GM23338 (cell line): ENCODE data around the gene MTPN. TPM values are rescaled to one million over a fixed set of nuclear protein-coding genes. Genes with fewer than 3 reads are reported as not detected.

Experiments
- CREB1 ChIP-seq: fragments of 250-450 bp; sonication (Bioruptor Pico); IDR thresholded peaks from 2 replicates; pipeline ENCODE4 v1.5.0; 2020; ENCODE audit warnings: low read depth, mild to moderate bottlenecking, moderate library complexity
- CTCF ChIP-seq, 2 experiments: fragments of 200-600 bp in 1 of 2; sonication (generic) in 1 of 2; conservative IDR thresholded peaks; 2 replicates each; pipeline versions ENCODE4 v1.5.1 to v1.6.1; 2016 to 2017; ENCODE audit warnings: antibody characterized with exemption in 2 of 2, low read depth in 2 of 2, mild to moderate bottlenecking in 2 of 2, moderate library complexity in 1 of 2
- ETS1 ChIP-seq: IDR thresholded peaks from 2 replicates; pipeline ENCODE4 v1.6.1; 2016; ENCODE audit warnings: antibody characterized with exemption
- EZH2phosphoT487 ChIP-seq: fragments of 200-600 bp; sonication (generic); IDR thresholded peaks from one replicate; pipeline ENCODE4 v1.8.1; 2018; ENCODE audit warnings: antibody characterized with exemption; ENCODE audit not compliant: unreplicated experiment
- JUNB ChIP-seq: IDR thresholded peaks from one replicate; pipeline ENCODE4 v1.6.1; 2016; ENCODE audit warnings: antibody characterized with exemption; ENCODE audit not compliant: unreplicated experiment
- NANOG ChIP-seq: IDR thresholded peaks from 2 replicates; pipeline ENCODE4 v1.6.1; 2016; ENCODE audit warnings: antibody characterized with exemption, borderline replicate concordance
- POLR2AphosphoS5 ChIP-seq: IDR thresholded peaks from 2 replicates; pipeline ENCODE4 v1.6.1; 2016; ENCODE audit warnings: antibody characterized with exemption, low read depth
- STAT1 ChIP-seq: IDR thresholded peaks from one replicate; pipeline ENCODE4 v1.6.1; 2016; ENCODE audit warnings: antibody characterized with exemption; ENCODE audit not compliant: unreplicated experiment
- ZNF114 ChIP-seq: fragments of 250-450 bp; sonication (Bioruptor Pico); IDR thresholded peaks from 2 replicates; pipeline ENCODE4 v1.5.0; 2020; ENCODE audit warnings: mild to moderate bottlenecking, moderate library complexity
- ZNF331 ChIP-seq: fragments of 250-450 bp; sonication (Bioruptor Pico); IDR thresholded peaks from 2 replicates; pipeline ENCODE4 v1.5.0; 2020; ENCODE audit warnings: low read depth, mild to moderate bottlenecking, moderate library complexity
- polyA plus RNA-seq: library from polyadenylated mRNA; unstranded; fragments of >200 nt; fragmentation: Nextera tagmentation; extraction: Ambion mirVana; gene quantifications from 2 replicates; pipeline ENCODE4 v1.2.1, GENCODE V29; 2016
- total RNA-seq: library from RNA; depleted of rRNA; stranded (reverse); fragments of >200 nt; shearing (Covaris generic); gene quantifications from 2 replicates; pipeline ENCODE4 v1.2.3, GENCODE V29; 2014
- TF ChIP-seq, protein P1 (sequence below): fragments of 250-450 bp; sonication (Bioruptor Pico); IDR thresholded peaks from 2 replicates; pipeline ENCODE4 v1.5.0; 2020; ENCODE audit warnings: mild to moderate bottlenecking, moderate library complexity
- TF ChIP-seq, protein P2 (sequence below): IDR thresholded peaks from one replicate; pipeline ENCODE4 v1.6.1; 2018; ENCODE audit warnings: antibody characterized with exemption; ENCODE audit not compliant: unreplicated experiment

Gene MTPN
- total and polyA plus RNA-seq, 2 experiments from 2014 or later = 87.7 to 90.3 TPM

- TF ChIP-seq, protein P1, sequence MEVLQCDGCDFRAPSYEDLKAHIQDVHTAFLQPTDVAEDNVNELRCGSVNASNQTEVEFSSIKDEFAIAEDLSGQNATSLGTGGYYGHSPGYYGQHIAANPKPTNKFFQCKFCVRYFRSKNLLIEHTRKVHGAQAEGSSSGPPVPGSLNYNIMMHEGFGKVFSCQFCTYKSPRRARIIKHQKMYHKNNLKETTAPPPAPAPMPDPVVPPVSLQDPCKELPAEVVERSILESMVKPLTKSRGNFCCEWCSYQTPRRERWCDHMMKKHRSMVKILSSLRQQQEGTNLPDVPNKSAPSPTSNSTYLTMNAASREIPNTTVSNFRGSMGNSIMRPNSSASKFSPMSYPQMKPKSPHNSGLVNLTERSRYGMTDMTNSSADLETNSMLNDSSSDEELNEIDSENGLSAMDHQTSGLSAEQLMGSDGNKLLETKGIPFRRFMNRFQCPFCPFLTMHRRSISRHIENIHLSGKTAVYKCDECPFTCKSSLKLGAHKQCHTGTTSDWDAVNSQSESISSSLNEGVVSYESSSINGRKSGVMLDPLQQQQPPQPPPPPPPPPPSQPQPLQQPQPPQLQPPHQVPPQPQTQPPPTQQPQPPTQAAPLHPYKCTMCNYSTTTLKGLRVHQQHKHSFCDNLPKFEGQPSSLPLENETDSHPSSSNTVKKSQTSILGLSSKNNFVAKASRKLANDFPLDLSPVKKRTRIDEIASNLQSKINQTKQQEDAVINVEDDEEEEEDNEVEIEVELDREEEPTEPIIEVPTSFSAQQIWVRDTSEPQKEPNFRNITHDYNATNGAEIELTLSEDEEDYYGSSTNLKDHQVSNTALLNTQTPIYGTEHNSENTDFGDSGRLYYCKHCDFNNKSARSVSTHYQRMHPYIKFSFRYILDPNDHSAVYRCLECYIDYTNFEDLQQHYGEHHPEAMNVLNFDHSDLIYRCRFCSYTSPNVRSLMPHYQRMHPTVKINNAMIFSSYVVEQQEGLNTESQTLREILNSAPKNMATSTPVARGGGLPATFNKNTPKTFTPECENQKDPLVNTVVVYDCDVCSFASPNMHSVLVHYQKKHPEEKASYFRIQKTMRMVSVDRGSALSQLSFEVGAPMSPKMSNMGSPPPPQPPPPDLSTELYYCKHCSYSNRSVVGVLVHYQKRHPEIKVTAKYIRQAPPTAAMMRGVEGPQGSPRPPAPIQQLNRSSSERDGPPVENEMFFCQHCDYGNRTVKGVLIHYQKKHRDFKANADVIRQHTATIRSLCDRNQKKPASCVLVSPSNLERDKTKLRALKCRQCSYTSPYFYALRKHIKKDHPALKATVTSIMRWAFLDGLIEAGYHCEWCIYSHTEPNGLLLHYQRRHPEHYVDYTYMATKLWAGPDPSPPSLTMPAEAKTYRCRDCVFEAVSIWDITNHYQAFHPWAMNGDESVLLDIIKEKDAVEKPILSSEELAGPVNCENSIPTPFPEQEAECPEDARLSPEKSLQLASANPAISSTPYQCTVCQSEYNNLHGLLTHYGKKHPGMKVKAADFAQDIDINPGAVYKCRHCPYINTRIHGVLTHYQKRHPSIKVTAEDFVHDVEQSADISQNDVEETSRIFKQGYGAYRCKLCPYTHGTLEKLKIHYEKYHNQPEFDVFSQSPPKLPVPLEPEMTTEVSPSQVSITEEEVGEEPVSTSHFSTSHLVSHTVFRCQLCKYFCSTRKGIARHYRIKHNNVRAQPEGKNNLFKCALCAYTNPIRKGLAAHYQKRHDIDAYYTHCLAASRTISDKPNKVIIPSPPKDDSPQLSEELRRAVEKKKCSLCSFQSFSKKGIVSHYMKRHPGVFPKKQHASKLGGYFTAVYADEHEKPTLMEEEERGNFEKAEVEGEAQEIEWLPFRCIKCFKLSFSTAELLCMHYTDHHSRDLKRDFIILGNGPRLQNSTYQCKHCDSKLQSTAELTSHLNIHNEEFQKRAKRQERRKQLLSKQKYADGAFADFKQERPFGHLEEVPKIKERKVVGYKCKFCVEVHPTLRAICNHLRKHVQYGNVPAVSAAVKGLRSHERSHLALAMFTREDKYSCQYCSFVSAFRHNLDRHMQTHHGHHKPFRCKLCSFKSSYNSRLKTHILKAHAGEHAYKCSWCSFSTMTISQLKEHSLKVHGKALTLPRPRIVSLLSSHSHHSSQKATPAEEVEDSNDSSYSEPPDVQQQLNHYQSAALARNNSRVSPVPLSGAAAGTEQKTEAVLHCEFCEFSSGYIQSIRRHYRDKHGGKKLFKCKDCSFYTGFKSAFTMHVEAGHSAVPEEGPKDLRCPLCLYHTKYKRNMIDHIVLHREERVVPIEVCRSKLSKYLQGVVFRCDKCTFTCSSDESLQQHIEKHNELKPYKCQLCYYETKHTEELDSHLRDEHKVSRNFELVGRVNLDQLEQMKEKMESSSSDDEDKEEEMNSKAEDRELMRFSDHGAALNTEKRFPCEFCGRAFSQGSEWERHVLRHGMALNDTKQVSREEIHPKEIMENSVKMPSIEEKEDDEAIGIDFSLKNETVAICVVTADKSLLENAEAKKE = no peak
- TF ChIP-seq POLR2AphosphoS5 (no peak), NANOG (no peak), STAT1 (no peak), EZH2phosphoT487 (no peak), JUNB (no peak), ZNF114 (no peak), ETS1 (no peak), CREB1 (CRISPR knock-in tag) (no peak), ZNF331 (CRISPR knock-in tag) (no peak), CTCF (conservative IDR thresholded peaks at IDR 0.05; ENCODE audit: low read depth in 2 of 2) (no peak)
- TF ChIP-seq, protein P2, sequence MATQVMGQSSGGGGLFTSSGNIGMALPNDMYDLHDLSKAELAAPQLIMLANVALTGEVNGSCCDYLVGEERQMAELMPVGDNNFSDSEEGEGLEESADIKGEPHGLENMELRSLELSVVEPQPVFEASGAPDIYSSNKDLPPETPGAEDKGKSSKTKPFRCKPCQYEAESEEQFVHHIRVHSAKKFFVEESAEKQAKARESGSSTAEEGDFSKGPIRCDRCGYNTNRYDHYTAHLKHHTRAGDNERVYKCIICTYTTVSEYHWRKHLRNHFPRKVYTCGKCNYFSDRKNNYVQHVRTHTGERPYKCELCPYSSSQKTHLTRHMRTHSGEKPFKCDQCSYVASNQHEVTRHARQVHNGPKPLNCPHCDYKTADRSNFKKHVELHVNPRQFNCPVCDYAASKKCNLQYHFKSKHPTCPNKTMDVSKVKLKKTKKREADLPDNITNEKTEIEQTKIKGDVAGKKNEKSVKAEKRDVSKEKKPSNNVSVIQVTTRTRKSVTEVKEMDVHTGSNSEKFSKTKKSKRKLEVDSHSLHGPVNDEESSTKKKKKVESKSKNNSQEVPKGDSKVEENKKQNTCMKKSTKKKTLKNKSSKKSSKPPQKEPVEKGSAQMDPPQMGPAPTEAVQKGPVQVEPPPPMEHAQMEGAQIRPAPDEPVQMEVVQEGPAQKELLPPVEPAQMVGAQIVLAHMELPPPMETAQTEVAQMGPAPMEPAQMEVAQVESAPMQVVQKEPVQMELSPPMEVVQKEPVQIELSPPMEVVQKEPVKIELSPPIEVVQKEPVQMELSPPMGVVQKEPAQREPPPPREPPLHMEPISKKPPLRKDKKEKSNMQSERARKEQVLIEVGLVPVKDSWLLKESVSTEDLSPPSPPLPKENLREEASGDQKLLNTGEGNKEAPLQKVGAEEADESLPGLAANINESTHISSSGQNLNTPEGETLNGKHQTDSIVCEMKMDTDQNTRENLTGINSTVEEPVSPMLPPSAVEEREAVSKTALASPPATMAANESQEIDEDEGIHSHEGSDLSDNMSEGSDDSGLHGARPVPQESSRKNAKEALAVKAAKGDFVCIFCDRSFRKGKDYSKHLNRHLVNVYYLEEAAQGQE = no peak
These were observed 88.4 kb downstream of the MTPN start (continued) for GRCh38 chr7:135888740-135889139.
